Mesendoderm (in vitro differentiated cells): ENCODE data around the gene TBX4.
A peak's percentile ranks its signal among the peaks of the same experiment; 100 is the strongest.
"Not testable (repeated sequence)": the region's sequence is repeated elsewhere in the genome, so short reads cannot be mapped to it uniquely, and the experiment has no call there.

Experiments
- DNase-seq: peaks from one replicate; pipeline ENCODE4 v3.0.0; 2013
- H2AK5ac ChIP-seq: 2 replicates; pipeline ENCODE4 v1.6.1; 2013; ENCODE audit warnings: low read length, inconsistent platforms
- H2BK120ac ChIP-seq: 2 replicates; pipeline ENCODE4 v1.6.1; 2013; ENCODE audit warnings: low read depth, mild to moderate bottlenecking, low read length, moderate library complexity, mixed read lengths
- H2BK15ac ChIP-seq: replicated peaks from 2 replicates; pipeline ENCODE4 v1.6.1; 2013; ENCODE audit warnings: low read depth, mild to moderate bottlenecking, moderate library complexity
- H2BK5ac ChIP-seq: 2 replicates; pipeline ENCODE4 v1.6.1; 2013; ENCODE audit warnings: low read length, inconsistent platforms
- H3K18ac ChIP-seq: 2 replicates; pipeline ENCODE4 v1.6.1; 2013; ENCODE audit warnings: mild to moderate bottlenecking, low read length, mixed read lengths
- H3K23ac ChIP-seq: one replicate; pipeline ENCODE4 v1.6.1; 2013; ENCODE audit warnings: low read length
- H3K27ac ChIP-seq: 2 replicates; pipeline ENCODE4 v1.5.1; 2013; ENCODE audit warnings: low read depth, mild to moderate bottlenecking, inconsistent platforms, low read length, moderate library complexity
- H3K27me3 ChIP-seq: 2 replicates; pipeline ENCODE4 v1.6.1; 2013; ENCODE audit warnings: low read length, control low read depth, mild to moderate bottlenecking, inconsistent platforms; ENCODE audit not compliant: insufficient read depth, poor library complexity
- H3K36me3 ChIP-seq: 2 replicates; pipeline ENCODE4 v1.6.1; 2013; ENCODE audit warnings: low read length, inconsistent platforms; ENCODE audit not compliant: control insufficient read depth, insufficient read depth
- H3K4ac ChIP-seq: one replicate; pipeline ENCODE4 v1.6.1; 2013; ENCODE audit warnings: low read depth, mild to moderate bottlenecking, low read length, moderate library complexity
- H3K4me1 ChIP-seq: 2 replicates; pipeline ENCODE4 v1.6.1; 2013; ENCODE audit warnings: low read depth, low read length, inconsistent platforms; ENCODE audit not compliant: control insufficient read depth
- H3K4me2 ChIP-seq: 2 replicates; pipeline ENCODE4 v1.6.1; 2013; ENCODE audit warnings: low read length
- H3K4me3 ChIP-seq: 2 replicates; pipeline ENCODE4 v1.5.1; 2013; ENCODE audit warnings: mild to moderate bottlenecking, low read length
- H3K56ac ChIP-seq: one replicate; pipeline ENCODE4 v1.6.1; 2013; ENCODE audit warnings: low read length
- H3K79me1 ChIP-seq: 2 replicates; pipeline ENCODE4 v1.6.1; 2013; ENCODE audit warnings: low read length, inconsistent platforms
- H3K79me2 ChIP-seq: 2 replicates; pipeline ENCODE4 v1.6.1; 2013; ENCODE audit warnings: mild to moderate bottlenecking, low read length; ENCODE audit not compliant: control insufficient read depth, insufficient read depth
- H3K9ac ChIP-seq: 2 replicates; pipeline ENCODE4 v1.6.1; 2013; ENCODE audit warnings: low read length, inconsistent platforms
- H4K5ac ChIP-seq: one replicate; pipeline ENCODE4 v1.6.1; 2013; ENCODE audit warnings: low read length
- H4K8ac ChIP-seq: one replicate; pipeline ENCODE4 v1.6.1; 2013; ENCODE audit warnings: low read depth, mild to moderate bottlenecking, control low read depth, low read length, moderate library complexity
- WGBS: extraction: QIAGEN DNeasy Blood & Tissue Kit; methylation state at CpG from one replicate; pipeline ENCODE4 v1.1.7; 2013; ENCODE audit warnings: low lambda C conversion rate, missing lambda C conversion rate; ENCODE audit not compliant: insufficient coverage; ENCODE audit errors: extremely low coverage; 5-methylcytosine and 5-hydroxymethylcytosine counted together

Gene TBX4

DNA sequence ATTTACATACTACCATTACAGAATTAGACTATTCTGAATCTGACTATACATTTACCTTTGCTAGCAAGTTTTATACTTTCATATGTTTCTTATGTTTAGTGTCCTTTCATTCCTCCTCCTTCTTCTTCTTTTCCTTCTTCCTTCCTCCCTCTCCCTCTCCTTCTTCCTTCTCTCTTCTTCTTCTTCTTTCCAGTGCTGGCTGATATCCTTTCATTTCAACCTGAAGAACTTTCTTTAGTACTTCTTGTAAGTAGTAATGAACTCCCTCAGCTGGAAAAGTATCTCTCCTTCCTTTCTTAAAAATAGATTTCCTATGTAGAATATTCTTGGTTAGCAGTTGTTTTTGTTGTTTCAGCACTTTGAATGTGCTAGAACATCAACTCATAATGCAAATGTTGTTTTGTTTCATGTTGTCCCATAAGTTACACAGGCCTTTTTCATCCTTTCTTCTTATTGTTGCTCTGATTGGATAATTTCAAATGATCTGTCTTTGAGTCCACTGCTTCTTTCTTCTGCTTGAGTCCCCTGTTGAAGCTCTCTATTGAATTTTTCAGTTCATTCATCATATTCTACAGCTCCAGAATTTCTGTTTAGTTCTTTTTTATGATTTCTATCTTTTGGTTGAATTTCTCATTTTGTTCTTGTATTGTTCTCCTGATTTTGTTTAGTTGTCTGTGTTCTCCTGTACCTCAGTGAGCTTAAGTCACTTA is 15.1 kb upstream of the TBX4 start:
- Histone ChIP-seq H3K27ac (no peak overlapping the region), H2BK15ac (no peak overlapping the region), H3K23ac (no peak overlapping the region), H2BK5ac (no peak overlapping the region), H3K4me2 (no peak overlapping the region), H3K56ac (no peak overlapping the region), H3K79me2 (no peaks in the 10 kb centered on the region), H4K5ac (no peak overlapping the region), H2AK5ac (no peak overlapping the region), H3K4me1 (no peaks in the 10 kb centered on the region), H3K4me3 (no peak overlapping the region), H4K8ac (no peak overlapping the region), H3K36me3 (no peaks in the 10 kb centered on the region), H3K27me3 (no peaks in the 10 kb centered on the region), H2BK120ac (no peak overlapping the region), H3K4ac (no peak overlapping the region), H3K79me1 (no peaks in the 10 kb centered on the region), H3K18ac (no peak overlapping the region), H3K9ac (no peak overlapping the region)
- DNase-seq, result no peak

GRCh38 chr17:61440697-61441096 is 11.5 kb upstream of the TBX4 start:
- Histone ChIP-seq H3K4me1 (peaks cover 6% of the 10 kb centered on the region), H3K56ac (no peak overlapping the region), H3K9ac (no peak overlapping the region), H4K5ac (no peak overlapping the region), H2BK5ac (no peak overlapping the region), H3K4me2 (no peak overlapping the region), H3K79me1 (no peaks in the 10 kb centered on the region), H3K79me2 (no peaks in the 10 kb centered on the region), H3K23ac (no peak overlapping the region), H3K27me3 (no peaks in the 10 kb centered on the region), H3K18ac (no peak overlapping the region), H3K27ac (no peak overlapping the region), H3K36me3 (no peaks in the 10 kb centered on the region), H2BK120ac (no peak overlapping the region), H2AK5ac (no peak overlapping the region), H4K8ac (no peak overlapping the region), H2BK15ac (no peak overlapping the region), H3K4me3 (no peak overlapping the region), H3K4ac (no peak overlapping the region)
- no peak for DNase-seq

GRCh38 chr17:61441507-61441906 is 10.7 kb upstream of the TBX4 start:
- H3K79me1 ChIP-seq, H4K8ac ChIP-seq, H3K4ac ChIP-seq, H3K4me2 ChIP-seq, H4K5ac ChIP-seq, H2BK5ac ChIP-seq, H3K9ac ChIP-seq, H3K27me3 ChIP-seq, H3K4me1 ChIP-seq, H2AK5ac ChIP-seq, H3K4me3 ChIP-seq, H3K36me3 ChIP-seq, H3K23ac ChIP-seq, H3K79me2 ChIP-seq, H3K56ac ChIP-seq, DNase-seq, H2BK15ac ChIP-seq, H3K18ac ChIP-seq, H3K27ac ChIP-seq, H2BK120ac ChIP-seq: not testable (repeated sequence)
- WGBS, result no CpG with 5 or more reads among the region's 6 CpGs

DNA sequence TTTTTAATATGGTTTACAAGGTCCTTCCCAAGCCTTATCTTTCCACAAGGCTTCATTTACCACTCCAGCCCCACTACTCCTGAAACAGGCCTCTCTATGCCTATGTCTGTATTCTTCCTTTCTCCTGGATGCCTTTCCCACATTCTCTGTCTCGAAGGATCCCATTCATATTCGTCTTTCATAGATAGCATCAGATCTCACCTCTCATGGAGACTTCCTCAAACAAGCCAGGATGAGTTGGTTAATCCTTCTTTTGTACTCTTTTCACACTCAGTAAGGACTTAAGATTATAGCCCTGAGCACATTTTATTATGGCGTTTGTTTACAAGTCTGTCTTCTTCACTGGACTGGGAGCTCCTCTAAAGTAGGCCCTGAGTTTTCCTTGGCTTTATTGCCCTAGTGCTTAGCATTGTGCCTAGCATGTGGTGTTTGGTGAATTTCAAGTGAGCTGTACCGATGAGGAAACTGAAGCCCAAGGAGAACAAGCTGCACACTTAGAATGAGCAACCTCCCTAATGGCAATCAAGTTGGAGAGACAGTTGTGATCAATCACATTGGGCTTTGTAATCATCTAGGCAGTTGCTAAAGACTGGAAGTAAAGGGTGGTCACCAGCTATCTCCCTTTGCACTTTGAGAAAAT is 10.0 kb upstream of the TBX4 start:
- Histone ChIP-seq H3K4me1 (peaks cover 6% of the 10 kb centered on the region), H4K8ac (no peak overlapping the region), H3K9ac (no peak overlapping the region), H2AK5ac (no peak overlapping the region), H3K56ac (no peak overlapping the region), H3K27me3 (no peaks in the 10 kb centered on the region), H3K18ac (no peak overlapping the region), H4K5ac (no peak overlapping the region), H3K79me2 (no peaks in the 10 kb centered on the region), H3K4me2 (no peak overlapping the region), H2BK5ac (no peak overlapping the region), H3K4ac (no peak overlapping the region), H2BK120ac (no peak overlapping the region), H3K27ac (no peak overlapping the region), H3K79me1 (no peaks in the 10 kb centered on the region), H3K36me3 (no peaks in the 10 kb centered on the region), H3K4me3 (no peak overlapping the region), H2BK15ac (no peak overlapping the region), H3K23ac (no peak overlapping the region)
- no CpG with 5 or more reads among the region's 4 CpGs for WGBS
- peak; percentile 83 for DNase-seq

DNA sequence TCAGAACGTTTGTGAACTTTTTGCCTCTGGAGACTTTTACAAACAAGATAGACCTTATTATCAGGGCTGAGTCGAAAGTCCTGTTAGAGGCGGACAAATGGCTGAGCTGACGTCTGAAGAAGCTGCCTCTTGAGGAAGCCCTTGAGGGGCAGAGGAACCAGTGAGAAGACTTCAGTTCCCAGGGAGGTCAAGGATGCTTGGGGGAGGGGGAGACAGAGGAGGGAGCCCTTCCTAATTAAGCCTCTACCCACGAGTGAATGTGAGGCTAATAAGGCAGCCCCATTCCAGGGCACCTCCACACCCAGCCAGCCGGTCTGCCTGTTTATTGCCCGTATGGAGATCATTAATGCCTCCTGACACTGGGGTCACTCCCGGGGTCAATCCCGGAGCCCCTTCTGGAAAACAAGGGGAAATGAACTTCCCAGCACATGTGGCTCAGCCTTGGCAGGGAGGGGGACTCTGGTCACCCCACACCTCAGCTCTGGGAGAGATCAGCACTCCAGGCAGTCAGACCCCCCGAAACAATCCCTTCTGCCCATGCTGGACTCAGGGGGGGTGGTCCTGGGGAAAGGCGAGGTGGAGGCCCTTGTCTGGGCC is 9.2 kb upstream of the TBX4 start:
- no peaks in the 10 kb centered on the region for H3K36me3 ChIP-seq
- no peak overlapping the region for H3K4me3 ChIP-seq
- no peak overlapping the region for H3K9ac ChIP-seq
- DNase-seq, result no peak
- H3K79me1 ChIP-seq, result no peaks in the 10 kb centered on the region
- no peak overlapping the region for H3K4me2 ChIP-seq
- H2BK15ac ChIP-seq, result no peak overlapping the region
- H3K4me1 ChIP-seq, result peaks cover 6% of the 10 kb centered on the region
- H4K8ac ChIP-seq, result no peak overlapping the region
- no peak overlapping the region for H3K18ac ChIP-seq
- no peak overlapping the region for H3K4ac ChIP-seq
- no peak overlapping the region for H2AK5ac ChIP-seq
- WGBS, result no CpG with 5 or more reads among the region's 11 CpGs
- H4K5ac ChIP-seq, result no peak overlapping the region
- no peaks in the 10 kb centered on the region for H3K79me2 ChIP-seq
- no peaks in the 10 kb centered on the region for H3K27me3 ChIP-seq
- no peak overlapping the region for H3K23ac ChIP-seq
- H3K27ac ChIP-seq, result no peak overlapping the region
- H2BK120ac ChIP-seq, result no peak overlapping the region
- no peak overlapping the region for H3K56ac ChIP-seq
- no peak overlapping the region for H2BK5ac ChIP-seq
